HepG2 (cell line): ENCODE results near the gene ZNF175. TPM values are rescaled to one million over a fixed set of nuclear protein-coding genes. Genes with fewer than 3 reads are reported as not detected.

Experiments used
- ARNT ChIP-seq: fragments of 450-650 bp; IDR thresholded peaks from 2 replicates; pipeline ENCODE4 v1.6.1; 2017
- BATF2 ChIP-seq: sonication (generic); formaldehyde crosslinking; IDR thresholded peaks from 2 replicates; pipeline ENCODE4 v1.8.0; 2022; ENCODE audit warnings: mild to moderate bottlenecking, missing genetic modification reagents, moderate library complexity
- HCFC1 ChIP-seq: fragments of 150-350 bp; IDR thresholded peaks from 2 replicates; pipeline ENCODE4 v1.6.1; 2014; ENCODE audit warnings: low read depth, low read length
- HINFP ChIP-seq: sonication (generic); formaldehyde crosslinking; IDR thresholded peaks from 2 replicates; pipeline ENCODE4 v1.4.0; 2020; ENCODE audit warnings: low read depth, mild to moderate bottlenecking, missing genetic modification reagents
- MYNN ChIP-seq: sonication (generic); formaldehyde crosslinking; IDR thresholded peaks from 2 replicates; pipeline ENCODE4 v1.4.0; 2020; ENCODE audit warnings: mild to moderate bottlenecking, low read depth, missing genetic modification reagents
- NONO ChIP-seq, 2 experiments: fragments of 450-650 bp in 1 of 2; sonication (generic) in 1 of 2; formaldehyde crosslinking in 1 of 2; IDR thresholded peaks in 1 of 2; conservative IDR thresholded peaks in 1 of 2; 2 replicates each; pipeline versions ENCODE4 v1.6.1 to v1.8.0; 2017 to 2022; ENCODE audit warnings: mild to moderate bottlenecking in 1 of 2, missing genetic modification reagents in 1 of 2, moderate library complexity in 1 of 2
- SP4 ChIP-seq: sonication (generic); formaldehyde crosslinking; IDR thresholded peaks from 2 replicates; pipeline ENCODE4 v1.8.1; 2023; ENCODE audit warnings: mild to moderate bottlenecking, missing genetic modification reagents
- THAP9 ChIP-seq: sonication (generic); formaldehyde crosslinking; IDR thresholded peaks from 2 replicates; pipeline ENCODE4; 2020; ENCODE audit warnings: missing genetic modification reagents, mild to moderate bottlenecking, borderline replicate concordance
- ZFY ChIP-seq: sonication (generic); formaldehyde crosslinking; IDR thresholded peaks from 2 replicates; pipeline ENCODE4 v1.4.0; 2020; ENCODE audit warnings: missing genetic modification reagents
- ZHX1 ChIP-seq: sonication (generic); formaldehyde crosslinking; IDR thresholded peaks from 2 replicates; pipeline ENCODE4 v1.8.1; 2022; ENCODE audit warnings: low read depth, mild to moderate bottlenecking, missing genetic modification reagents
- ZMYM4 ChIP-seq: sonication (generic); formaldehyde crosslinking; IDR thresholded peaks from 2 replicates; pipeline ENCODE4 v1.8.1; 2023; ENCODE audit warnings: mild to moderate bottlenecking, missing genetic modification reagents
- ZNF136 ChIP-seq: sonication (generic); formaldehyde crosslinking; IDR thresholded peaks from 2 replicates; pipeline ENCODE4 v1.8.1; 2022; ENCODE audit warnings: low read depth, mild to moderate bottlenecking, moderate library complexity, missing genetic modification reagents
- ZNF563 ChIP-seq: sonication (generic); formaldehyde crosslinking; IDR thresholded peaks from 2 replicates; pipeline ENCODE4 v1.8.0; 2022; ENCODE audit warnings: mild to moderate bottlenecking, moderate library complexity, missing genetic modification reagents
- ZNF639 ChIP-seq: conservative IDR thresholded peaks from 2 replicates; pipeline ENCODE4 v1.6.1; 2018; ENCODE audit warnings: missing genetic modification reagents
- ZNF660 ChIP-seq: sonication (generic); formaldehyde crosslinking; IDR thresholded peaks from 2 replicates; pipeline ENCODE4 v1.5.1; 2020; ENCODE audit warnings: mild to moderate bottlenecking, low read depth, missing genetic modification reagents, borderline replicate concordance
- ZNF770 ChIP-seq: sonication (generic); formaldehyde crosslinking; IDR thresholded peaks from 2 replicates; pipeline ENCODE4 v1.5.0; 2020; ENCODE audit warnings: mild to moderate bottlenecking, missing genetic modification reagents
- ZNF792 ChIP-seq: IDR thresholded peaks from 2 replicates; pipeline ENCODE4 v1.6.1; 2016
- polyA plus RNA-seq, 8 experiments: library from polyadenylated mRNA; depleted of rRNA in 3 of 8; stranded (reverse) in 7 of 8; unstranded in 1 of 8; fragments of >200 nt; fragmentation: Illumina TruSeq in 4 of 8; extraction: Trizol in 4 of 8; gene quantifications; 2 replicates each; pipeline versions ENCODE4 v1.2.1 to v1.2.3, GENCODE V29; 2011 to 2016; ENCODE audit warnings: low read depth in 4 of 8, missing spikeins in 1 of 8, mixed read lengths in 1 of 8; ENCODE audit not compliant: insufficient read depth in 1 of 8
- total RNA-seq, 5 experiments: library from RNA; depleted of rRNA; stranded (reverse); fragments of >200 nt; fragmentation: Illumina TruSeq; extraction: Trizol; gene quantifications; 2 replicates each; pipeline ENCODE4 v1.2.3, GENCODE V29; 2016; ENCODE audit warnings: low read depth in 1 of 5

The ZNF175 gene
- total and polyA plus RNA-seq, 2 of the 13 experiments (the other 11 are each of a cell fraction or from before 2014, with no cell fraction given), result 1.2 to 1.5 TPM

GRCh38 chr19:51607920-51608562 lies 37.0 kb downstream of the ZNF175 start (continued):
- TF ChIP-seq NONO (IDR thresholded peaks at IDR 0.05) (no peak), NONO (CRISPR knock-in tag; conservative IDR thresholded peaks at IDR 0.05) (peak; percentile 35; the same call in 1 of the 2 replicates), THAP9 (CRISPR knock-in tag) (no peak), BATF2 (CRISPR knock-in tag) (peak; percentile 85), ZHX1 (CRISPR knock-in tag) (0 out of 2 replicates have a peak, but pooled peaks have one; percentile 47), ZMYM4 (CRISPR knock-in tag) (peak; percentile 60), ZNF770 (no peak), MYNN (CRISPR knock-in tag) (peak; percentile 80; the same call in 1 of the 2 replicates), HINFP (CRISPR knock-in tag) (peak; percentile 87; the same call in 1 of the 2 replicates), ZNF660 (CRISPR knock-in tag) (no peak), ZNF136 (CRISPR knock-in tag) (peak; percentile 47; the same call in 1 of the 2 replicates), ZFY (no peak), HCFC1 (peak; percentile 27; the same call in 1 of the 2 replicates), ZNF639 (peak; percentile 79; the same call in 1 of the 2 replicates), SP4 (peak; percentile 44; the same call in 1 of the 2 replicates), ZNF563 (CRISPR knock-in tag) (peak; percentile 83; the same call in 1 of the 2 replicates), ARNT (no peak), ZNF792 (CRISPR knock-in tag) (peak; percentile 96)
